Ecto neural progenitor cell (in vitro differentiated cells): Measurements from ENCODE around the gene PDZD2.
"Not testable (repeated sequence)": the region's sequence is repeated elsewhere in the genome, so short reads cannot be mapped to it uniquely, and the experiment has no call there.

Experiments used
- DNase-seq: peaks from one replicate; pipeline ENCODE4 v3.0.0-alpha.2; 2018; ENCODE audit warnings: low spot score

Gene PDZD2

GRCh38 chr5:32076699-32077695 is 438.1 kb downstream of the PDZD2 start:
- DNase-seq, result no peak

GRCh38 chr5:32078855-32079254 is 439.9 kb downstream of the PDZD2 start:
- DNase-seq, result not testable (repeated sequence)

DNA sequence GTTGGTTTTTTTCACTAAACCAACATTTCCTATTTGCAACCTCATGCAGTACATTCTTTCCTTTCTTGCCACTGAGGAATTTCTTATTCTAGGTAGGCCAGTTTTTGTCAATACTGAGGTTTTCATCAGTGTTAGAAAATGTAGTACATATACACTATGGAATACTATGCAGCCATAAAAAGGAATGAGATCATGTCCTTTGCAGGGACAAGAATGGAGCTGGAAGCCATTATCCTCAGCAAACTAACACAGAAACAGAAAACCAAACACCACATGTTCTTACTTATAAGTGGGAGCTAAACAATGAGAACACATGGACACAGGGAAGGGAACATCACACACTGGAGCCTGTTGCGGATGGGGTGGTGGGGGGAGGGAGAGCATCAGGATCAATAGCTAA is 441.6 kb downstream of the PDZD2 start:
- not testable (repeated sequence) for DNase-seq

DNA sequence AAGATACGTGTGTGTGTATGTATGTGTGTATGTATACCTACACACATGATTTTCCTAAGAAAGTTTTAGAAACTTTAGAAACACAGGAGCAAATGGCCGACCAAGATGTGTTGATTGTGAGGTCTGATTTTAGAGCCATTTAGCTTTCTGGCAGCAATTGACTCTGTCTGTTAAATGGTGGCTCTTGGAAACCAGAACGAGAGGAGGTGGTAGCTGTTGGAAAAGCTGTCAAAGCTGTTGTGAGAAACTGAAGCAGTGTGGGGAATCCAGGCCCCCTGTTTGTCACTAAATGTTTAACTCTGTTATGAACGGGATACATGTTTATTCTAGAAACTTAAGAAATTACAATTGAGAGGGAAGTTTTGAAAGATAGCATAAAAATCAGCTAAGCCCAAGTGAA is 443.8 kb downstream of the PDZD2 start:
- no peak for DNase-seq

DNA sequence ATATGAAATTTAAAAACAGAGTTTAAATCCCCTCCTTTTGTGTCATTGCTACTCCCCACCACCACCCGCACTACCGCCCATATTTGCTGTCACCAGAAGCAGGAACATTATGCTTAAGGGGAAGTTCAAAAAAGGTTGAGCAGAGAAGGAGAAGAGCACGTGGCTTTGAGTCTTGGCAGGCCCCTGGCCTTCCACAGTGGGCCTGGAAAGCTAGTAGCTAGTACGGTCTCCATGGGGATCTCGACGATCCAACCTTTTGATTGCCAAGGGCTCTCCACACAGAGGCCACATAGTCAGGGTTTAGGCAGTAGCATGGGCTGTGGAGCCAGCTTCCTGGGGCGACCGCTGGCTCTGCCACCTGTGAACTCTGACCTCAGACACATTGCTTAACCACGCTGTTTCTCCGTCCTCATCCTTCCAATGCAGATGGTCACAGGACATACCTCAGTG is 445.1 kb downstream of the PDZD2 start:
- no peak for DNase-seq

GRCh38 chr5:32087086-32088082 is 448.5 kb downstream of the PDZD2 start:
- no peak for DNase-seq

DNA sequence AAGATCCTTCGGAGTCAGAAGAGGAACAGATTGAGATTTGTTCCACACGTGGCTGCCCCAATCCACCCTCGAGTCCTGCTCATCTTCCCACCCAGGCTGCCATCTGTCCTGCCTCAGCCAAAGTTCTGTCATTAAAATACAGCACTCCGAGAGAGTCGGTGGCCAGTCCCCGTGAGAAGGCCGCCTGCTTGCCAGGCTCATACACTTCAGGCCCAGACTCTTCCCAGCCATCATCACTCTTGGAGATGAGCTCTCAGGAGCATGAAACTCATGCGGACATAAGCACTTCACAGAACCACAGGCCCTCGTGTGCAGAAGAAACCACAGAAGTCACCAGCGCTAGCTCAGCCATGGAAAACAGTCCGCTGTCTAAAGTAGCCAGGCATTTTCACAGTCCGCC is 449.3 kb downstream of the PDZD2 start:
- no peak for DNase-seq

GRCh38 chr5:32089146-32090000 is 450.4 kb downstream of the PDZD2 start:
- no peak for DNase-seq

DNA sequence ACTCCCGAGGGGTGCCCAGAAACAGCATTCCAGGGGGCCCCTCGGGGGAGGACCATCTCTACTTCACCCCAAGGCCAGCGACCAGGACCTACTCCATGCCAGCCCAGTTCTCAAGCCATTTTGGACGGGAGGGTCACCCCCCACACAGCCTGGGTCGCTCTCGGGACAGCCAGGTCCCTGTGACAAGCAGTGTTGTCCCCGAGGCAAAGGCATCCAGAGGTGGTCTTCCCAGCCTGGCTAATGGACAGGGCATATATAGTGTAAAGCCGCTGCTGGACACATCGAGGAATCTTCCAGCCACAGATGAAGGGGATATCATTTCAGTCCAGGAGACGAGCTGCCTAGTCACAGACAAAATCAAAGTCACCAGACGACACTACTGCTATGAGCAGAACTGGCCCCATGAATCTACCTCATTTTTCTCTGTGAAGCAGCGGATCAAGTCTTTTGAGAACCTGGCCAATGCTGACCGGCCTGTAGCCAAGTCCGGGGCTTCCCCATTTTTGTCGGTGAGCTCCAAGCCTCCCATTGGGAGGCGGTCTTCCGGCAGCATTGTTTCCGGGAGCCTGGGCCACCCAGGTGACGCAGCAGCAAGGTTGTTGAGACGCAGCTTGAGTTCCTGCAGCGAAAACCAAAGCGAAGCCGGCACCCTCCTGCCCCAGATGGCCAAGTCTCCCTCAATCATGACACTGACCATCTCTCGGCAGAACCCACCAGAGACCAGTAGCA is 451.3 kb downstream of the PDZD2 start:
- DNase-seq, result no peak

- DNase-seq, result no peak
Observed at GRCh38 chr5:32090755-32091128, 451.8 kb downstream of the PDZD2 start.

DNA sequence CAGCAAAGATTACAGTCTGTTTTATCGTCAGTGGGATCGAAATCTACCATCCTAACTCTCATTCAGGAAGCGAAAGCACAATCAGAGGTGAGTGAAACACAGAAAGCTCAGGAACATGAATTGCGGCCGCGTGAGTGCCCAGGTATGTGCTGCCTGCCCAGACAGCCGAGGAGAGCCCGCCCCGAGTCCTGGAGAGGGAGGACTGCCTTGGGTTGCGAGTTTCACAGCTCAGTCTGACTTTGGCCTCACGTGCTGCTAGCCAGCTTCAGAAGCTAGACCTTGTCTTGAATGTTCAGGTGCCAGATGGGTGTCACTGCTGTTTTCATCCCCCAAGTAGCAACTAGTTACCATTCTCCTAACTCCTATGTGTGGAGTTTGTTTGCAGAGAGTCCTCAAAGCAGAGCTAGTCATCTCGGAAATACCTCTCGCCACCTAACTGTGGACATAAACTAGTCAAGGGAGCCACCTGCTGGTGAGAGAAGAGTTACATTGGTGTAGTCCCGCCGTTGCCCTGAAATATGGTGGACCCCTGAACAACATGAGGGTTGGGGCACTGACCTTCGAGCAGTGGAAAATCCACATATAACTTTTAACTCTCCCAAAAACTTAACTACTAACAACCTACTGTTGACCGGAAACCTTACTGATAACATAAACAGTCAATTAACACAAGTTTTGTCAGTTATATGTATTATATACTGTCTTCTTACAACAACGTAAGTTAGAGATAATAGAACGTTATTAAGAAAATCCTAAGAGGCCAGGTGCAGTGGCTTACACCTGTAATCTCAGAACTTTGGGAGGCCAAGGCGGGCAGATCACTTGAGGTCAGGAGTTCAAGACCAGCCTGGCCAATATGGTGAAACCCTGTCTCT is 454.2 kb downstream of the PDZD2 start:
- peak; percentile 76 for DNase-seq

- DNase-seq, result no peak
Observed at GRCh38 chr5:32094691-32095090, 455.8 kb downstream of the PDZD2 start.

- DNase-seq, result no peak
Observed at GRCh38 chr5:32095261-32095671, 456.3 kb downstream of the PDZD2 start.

DNA sequence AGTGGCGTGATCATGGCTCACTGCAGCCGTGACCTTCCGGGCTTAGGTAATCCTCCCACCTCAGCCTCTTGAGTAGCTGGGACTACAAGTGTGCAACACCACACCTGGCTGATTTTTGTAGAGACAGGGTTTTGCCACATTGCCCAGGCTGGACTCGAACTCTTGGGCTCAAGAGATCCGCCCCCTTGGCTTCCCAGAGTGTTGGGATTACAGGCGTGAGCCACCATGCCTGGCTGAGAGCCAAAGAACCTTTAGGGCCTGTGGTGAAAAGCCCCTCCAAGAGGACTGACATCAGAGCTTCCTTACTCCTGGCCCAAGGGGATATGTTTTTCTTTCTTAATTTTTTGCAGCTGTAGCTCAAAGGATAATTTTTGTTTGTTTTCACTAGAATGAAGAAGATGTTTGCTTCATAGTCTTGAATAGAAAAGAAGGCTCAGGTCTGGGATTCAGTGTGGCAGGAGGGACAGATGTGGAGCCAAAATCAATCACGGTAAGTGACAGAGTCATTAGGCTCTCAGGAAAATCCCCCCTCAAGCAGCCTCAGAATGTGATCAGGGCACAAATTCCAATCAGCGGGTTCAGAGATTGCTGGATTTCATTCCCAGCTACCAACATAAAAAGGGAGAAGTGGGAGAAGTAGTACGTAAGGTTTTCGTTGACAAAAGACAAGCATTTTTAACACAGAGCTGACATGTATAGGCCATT is 458.1 kb downstream of the PDZD2 start:
- no peak for DNase-seq

DNA sequence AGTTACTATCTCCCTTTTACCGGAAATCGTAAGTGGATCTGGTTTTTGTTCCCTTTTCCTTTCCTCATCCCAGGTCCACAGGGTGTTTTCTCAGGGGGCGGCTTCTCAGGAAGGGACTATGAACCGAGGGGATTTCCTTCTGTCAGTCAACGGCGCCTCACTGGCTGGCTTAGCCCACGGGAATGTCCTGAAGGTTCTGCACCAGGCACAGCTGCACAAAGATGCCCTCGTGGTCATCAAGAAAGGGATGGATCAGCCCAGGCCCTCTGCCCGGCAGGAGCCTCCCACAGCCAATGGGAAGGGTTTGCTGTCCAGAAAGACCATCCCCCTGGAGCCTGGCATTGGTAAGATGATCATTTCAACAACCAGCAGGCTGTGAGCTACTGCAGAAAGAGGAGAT is 459.4 kb downstream of the PDZD2 start:
- no peak for DNase-seq

GRCh38 chr5:32098890-32099310 is 460.0 kb downstream of the PDZD2 start:
- no peak for DNase-seq

DNA sequence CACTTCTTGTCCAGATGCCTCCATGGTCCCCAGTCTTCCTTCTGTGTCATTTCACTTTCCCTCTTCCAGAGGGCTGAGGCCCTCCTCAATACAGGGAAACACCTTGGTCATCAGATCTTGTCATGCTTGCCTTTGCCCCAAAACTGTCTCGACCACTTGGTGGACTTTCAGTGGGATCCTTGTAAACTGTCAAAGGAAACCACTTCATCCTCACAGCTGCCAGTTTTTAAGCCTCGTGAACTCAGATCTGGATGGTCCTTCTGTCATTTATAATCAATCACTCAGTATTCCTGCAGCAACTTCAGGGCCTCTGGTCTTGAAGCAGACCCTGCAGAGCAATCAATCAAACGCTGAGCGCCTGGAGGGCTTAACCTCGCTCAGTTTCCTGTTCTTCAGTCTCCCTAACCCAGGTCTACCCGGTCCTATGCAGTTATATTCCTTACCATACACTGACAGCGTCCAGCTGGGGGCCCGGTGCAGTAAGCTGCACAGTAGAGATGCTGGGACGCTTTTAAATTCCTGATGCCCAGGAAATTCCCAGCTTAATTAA is 460.6 kb downstream of the PDZD2 start:
- DNase-seq, result no peak

DNA sequence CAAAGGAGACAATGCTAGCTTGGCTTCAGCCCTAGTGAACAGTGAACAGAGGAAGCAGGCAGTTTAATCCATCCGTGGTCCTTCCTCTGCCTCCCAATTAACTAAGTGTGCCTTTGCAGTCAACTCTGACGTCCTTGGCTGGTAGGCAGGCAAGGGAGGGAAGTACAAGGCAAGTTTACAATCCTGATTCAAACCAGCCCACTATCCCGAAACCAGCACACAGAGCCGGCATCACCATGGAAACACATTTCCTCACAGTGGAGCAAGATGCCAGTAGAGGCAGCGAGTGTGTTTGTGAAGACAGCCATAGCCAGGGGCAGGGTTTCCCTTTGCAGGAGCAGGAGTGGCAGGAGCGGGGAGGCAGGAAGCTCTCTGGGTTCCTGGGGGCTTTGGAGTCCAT is 461.3 kb downstream of the PDZD2 start:
- DNase-seq, result no peak
